Calu3 (cell line): ENCODE measurements around the gene SRSF3. TPM values are rescaled to one million over a fixed set of nuclear protein-coding genes. Genes with fewer than 3 reads are reported as not detected.
"Not testable (repeated sequence)": the region's sequence is repeated elsewhere in the genome, so short reads cannot be mapped to it uniquely, and the experiment has no call there.

Experiments
- BruUV-seq: library from RNA; stranded (reverse); fragments of 400-500 nt; replicated peaks from 2 replicates; lab custom pipeline; 2021; lab: Mats Ljungman, UMichigan
- CTCF ChIA-PET: fragments of 300-600 bp; sonication (Branson Sonifier 250); formaldehyde crosslinking; loops from one replicate; lab custom pipeline; 2022; ENCODE audit warnings: antibody characterized with exemption; lab: Charles Lee
- DNase-seq: peaks from one replicate; pipeline ENCODE4 v3.0.0; 2022
- H3K27ac Mint-ChIP-seq: one replicate; pipeline ENCODE4 v1.8.0; 2022; ENCODE audit warnings: mixed read lengths; ENCODE audit not compliant: unreplicated experiment
- H3K27me3 Mint-ChIP-seq: one replicate; pipeline ENCODE4 v1.8.0; 2022; ENCODE audit warnings: mixed read lengths; ENCODE audit not compliant: unreplicated experiment
- H3K36me3 Mint-ChIP-seq: one replicate; pipeline ENCODE4 v1.8.0; 2022; ENCODE audit warnings: mild to moderate bottlenecking, moderate library complexity, mixed read lengths; ENCODE audit not compliant: insufficient read depth, unreplicated experiment
- H3K4me1 Mint-ChIP-seq: one replicate; pipeline ENCODE4 v1.8.0; 2022; ENCODE audit warnings: mild to moderate bottlenecking, low read depth, mixed read lengths; ENCODE audit not compliant: unreplicated experiment
- H3K4me3 Mint-ChIP-seq: one replicate; pipeline ENCODE4 v1.8.0; 2022; ENCODE audit warnings: mild to moderate bottlenecking, low read depth, moderate library complexity, mixed read lengths; ENCODE audit not compliant: unreplicated experiment
- H3K9me3 Mint-ChIP-seq: one replicate; pipeline ENCODE4 v1.8.0; 2022; ENCODE audit warnings: low read depth, mixed read lengths; ENCODE audit not compliant: unreplicated experiment
- intact Hi-C: fragments of 100-400 bp; cut with micrococcal nuclease; formaldehyde crosslinking; loops from one replicate; pipeline ENCODE4 v1.10.0; 2022; ENCODE audit not compliant: unreplicated experiment
- total RNA-seq: library from RNA; stranded (reverse); gene quantifications from 2 replicates; pipeline ENCODE4 v1.2.3, GENCODE V29; 2022
- TF ChIP-seq, protein P1 (sequence below): fragments of 200-600 bp; IDR thresholded peaks from one replicate; pipeline ENCODE4 v1.8.0; 2022; ENCODE audit warnings: antibody characterized with exemption; ENCODE audit not compliant: unreplicated experiment

SRSF3 gene
- total RNA-seq, 1 experiment from 2014 or later = 370 TPM

DNA sequence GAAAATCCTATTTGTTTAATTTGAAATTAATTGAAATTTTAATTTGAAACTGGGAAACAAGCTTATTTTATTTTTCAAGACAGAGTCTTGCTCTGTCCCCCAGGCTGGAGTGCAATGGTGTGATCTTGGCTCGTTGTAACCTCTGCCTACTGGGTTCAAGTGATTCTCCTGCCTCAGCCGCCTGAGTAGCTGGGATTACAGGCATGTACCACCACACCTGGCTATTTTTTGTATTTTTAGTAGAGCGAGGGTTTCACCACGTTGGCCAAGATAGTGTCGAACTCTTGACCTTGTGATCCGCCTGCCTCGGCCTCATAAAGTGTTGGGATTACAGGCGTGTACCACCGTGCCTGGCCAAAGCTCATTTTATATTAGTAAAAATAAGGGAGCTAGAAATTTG lies 4.2 kb downstream of the SRSF3 start:
- Mint-ChIP-seq H3K36me3 (peaks cover 100% of the 10 kb centered on the region), H3K27me3 (peaks cover 14% of the 10 kb centered on the region), H3K4me1 (peaks cover 35% of the 10 kb centered on the region), H3K4me3 (peak overlapping the region; percentile 80), H3K27ac (peak overlapping the region; percentile 24), H3K9me3 (no peaks in the 10 kb centered on the region)
- no TSS peak for BruUV-seq
- intact Hi-C loops = no loop called here
- DNase-seq = no peak
- CTCF ChIA-PET = interaction anchor here (0.6 to 2.4 kb wide), 4 partner anchors 17 to 240 kb away, joined by 3 to 6 read pairs (median 4); no protein-coding TSS in a partner anchor
- TF ChIP-seq, protein P1, sequence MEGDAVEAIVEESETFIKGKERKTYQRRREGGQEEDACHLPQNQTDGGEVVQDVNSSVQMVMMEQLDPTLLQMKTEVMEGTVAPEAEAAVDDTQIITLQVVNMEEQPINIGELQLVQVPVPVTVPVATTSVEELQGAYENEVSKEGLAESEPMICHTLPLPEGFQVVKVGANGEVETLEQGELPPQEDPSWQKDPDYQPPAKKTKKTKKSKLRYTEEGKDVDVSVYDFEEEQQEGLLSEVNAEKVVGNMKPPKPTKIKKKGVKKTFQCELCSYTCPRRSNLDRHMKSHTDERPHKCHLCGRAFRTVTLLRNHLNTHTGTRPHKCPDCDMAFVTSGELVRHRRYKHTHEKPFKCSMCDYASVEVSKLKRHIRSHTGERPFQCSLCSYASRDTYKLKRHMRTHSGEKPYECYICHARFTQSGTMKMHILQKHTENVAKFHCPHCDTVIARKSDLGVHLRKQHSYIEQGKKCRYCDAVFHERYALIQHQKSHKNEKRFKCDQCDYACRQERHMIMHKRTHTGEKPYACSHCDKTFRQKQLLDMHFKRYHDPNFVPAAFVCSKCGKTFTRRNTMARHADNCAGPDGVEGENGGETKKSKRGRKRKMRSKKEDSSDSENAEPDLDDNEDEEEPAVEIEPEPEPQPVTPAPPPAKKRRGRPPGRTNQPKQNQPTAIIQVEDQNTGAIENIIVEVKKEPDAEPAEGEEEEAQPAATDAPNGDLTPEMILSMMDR = no peak

DNA sequence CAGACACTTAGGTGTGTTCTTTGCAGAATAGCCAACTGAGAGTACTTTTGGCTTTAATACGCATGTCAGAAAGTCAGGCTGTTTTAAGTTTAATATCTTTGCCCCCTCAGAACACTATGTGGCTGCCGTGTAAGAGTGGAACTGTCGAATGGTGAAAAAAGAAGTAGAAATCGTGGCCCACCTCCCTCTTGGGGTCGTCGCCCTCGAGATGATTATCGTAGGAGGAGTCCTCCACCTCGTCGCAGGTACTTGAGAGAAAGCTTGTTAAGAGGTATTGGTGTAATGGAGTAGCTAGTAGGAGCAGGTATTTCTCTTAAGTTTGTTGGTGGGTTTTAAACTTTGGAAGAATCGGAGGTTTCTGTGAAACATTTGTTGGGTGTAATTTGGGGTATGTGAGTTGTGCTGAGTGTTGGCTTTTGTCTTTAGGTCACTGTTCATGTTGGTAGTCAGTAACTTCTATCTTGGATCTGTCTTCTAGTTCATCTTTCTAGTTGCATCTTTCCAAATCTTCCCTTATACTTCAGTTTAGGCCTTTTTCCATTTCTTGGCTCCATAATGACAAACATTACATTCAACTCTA lies 4.7 kb downstream of the SRSF3 start:
- CTCF ChIA-PET = interaction anchor here (0.6 to 2.4 kb wide), 3 partner anchors 16 to 59 kb away, joined by 3 to 6 read pairs (median 5); no protein-coding TSS in a partner anchor

DNA sequence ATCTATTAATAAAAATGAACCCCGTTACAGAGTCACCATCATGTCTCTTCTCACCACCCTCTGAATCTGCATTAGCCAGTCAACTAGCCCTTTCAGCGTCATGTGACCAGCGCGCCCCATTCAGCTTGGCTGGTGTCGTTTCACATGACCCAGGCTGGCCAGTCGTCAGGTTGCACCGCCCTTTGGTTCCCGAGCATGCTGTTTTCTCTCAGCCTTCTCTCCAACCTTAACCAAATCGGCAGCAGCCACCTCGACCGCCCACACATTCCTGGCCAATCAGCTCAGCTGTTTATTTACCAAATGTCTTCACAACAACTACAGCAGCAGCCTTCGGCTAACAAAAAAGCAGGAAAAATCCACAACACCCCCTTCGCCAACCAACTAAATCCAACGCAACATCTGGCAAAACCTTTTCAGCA lies 5.6 kb downstream of the SRSF3 start:
- no peaks in the 10 kb centered on the region for H3K9me3 Mint-ChIP-seq
- CTCF ChIA-PET = interaction anchor here (0.6 to 1.0 kb wide), 2 partner anchors 9 to 45 kb away, joined by 3 read pairs; no protein-coding TSS in a partner anchor
- intact Hi-C loops = no loop called here

More for the DNA sequence above, 4.7 kb downstream of the SRSF3 start:
- Mint-ChIP-seq H3K27me3 (peaks cover 10% of the 10 kb centered on the region), H3K4me1 (peaks cover 30% of the 10 kb centered on the region), H3K4me3 (peak overlapping the region; percentile 80), H3K36me3 (peaks cover 100% of the 10 kb centered on the region), H3K9me3 (no peaks in the 10 kb centered on the region), H3K27ac (peak overlapping the region; percentile 24)
- intact Hi-C loops = no loop called here
- no peak for DNase-seq
- TF ChIP-seq, protein P1 = no peak
- no TSS peak for BruUV-seq

DNA sequence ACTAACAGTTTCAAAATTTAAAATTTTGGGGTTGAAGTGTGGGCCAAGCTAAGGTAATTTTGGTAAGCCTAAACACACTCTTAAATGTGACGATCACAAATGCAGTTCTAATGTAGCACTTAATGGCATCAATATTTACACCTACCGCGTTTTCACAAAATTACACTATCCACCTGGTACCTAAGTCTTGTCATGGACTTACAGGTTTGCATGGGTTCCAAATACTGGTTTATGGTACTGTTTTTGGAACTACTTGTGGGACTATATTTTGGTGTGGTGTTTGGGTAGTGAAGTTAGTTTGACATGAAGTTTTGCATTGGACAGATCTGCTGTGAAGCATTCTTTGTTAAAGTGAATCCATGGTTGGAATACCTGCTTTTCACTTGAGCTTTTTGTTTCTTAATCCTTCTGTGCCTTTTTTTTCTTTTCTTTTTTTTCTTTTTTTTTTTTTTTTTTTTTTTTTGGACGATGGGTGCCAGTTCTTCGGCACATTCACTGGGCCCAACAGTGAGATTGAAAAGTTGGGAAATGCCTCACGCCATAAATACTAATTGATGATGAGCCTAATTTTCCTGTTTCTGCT lies 6.5 kb downstream of the SRSF3 start:
- Mint-ChIP-seq H3K36me3 (peaks cover 100% of the 10 kb centered on the region), H3K4me3 (peak overlapping the region; percentile 80), H3K27me3 (no peaks in the 10 kb centered on the region), H3K27ac (peak overlapping the region; percentile 24), H3K4me1 (peaks cover 22% of the 10 kb centered on the region), H3K9me3 (no peaks in the 10 kb centered on the region)
- TF ChIP-seq, protein P1 = no peak
- BruUV-seq = no TSS peak
- no peak for DNase-seq
- CTCF ChIA-PET = interaction anchor here (0.6 to 1.0 kb wide), 5 partner anchors 8 to 634 kb away, joined by 3 to 5 read pairs (median 3); partner anchors contain the start of gene CDKN1A
- intact Hi-C loops = no loop called here

More for the DNA sequence above, 5.6 kb downstream of the SRSF3 start:
- Mint-ChIP-seq H3K4me3 (peak overlapping the region; percentile 80), H3K4me1 (peaks cover 22% of the 10 kb centered on the region), H3K27me3 (peaks cover under 1% of the 10 kb centered on the region), H3K27ac (peak overlapping the region; percentile 24), H3K36me3 (peaks cover 100% of the 10 kb centered on the region)
- peak; percentile 52 for DNase-seq
- TF ChIP-seq, protein P1 = no peak
- BruUV-seq = no TSS peak

DNA sequence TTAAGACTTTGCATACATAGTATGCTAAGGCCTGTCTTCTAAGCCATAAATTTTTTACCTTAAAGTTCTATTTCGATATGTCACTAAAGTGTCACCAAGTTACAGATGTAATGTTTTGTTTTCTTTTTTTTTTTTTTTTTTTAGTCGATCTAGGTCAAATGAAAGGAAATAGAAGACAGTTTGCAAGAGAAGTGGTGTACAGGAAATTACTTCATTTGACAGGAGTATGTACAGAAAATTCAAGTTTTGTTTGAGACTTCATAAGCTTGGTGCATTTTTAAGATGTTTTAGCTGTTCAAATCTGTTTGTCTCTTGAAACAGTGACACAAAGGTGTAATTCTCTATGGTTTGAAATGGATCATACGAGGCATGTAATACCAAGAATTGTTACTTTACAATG lies 7.7 kb downstream of the SRSF3 start:
- Mint-ChIP-seq H3K4me1 (peaks cover 22% of the 10 kb centered on the region), H3K36me3 (peaks cover 100% of the 10 kb centered on the region)
- BruUV-seq, H3K4me3 Mint-ChIP-seq, H3K27me3 Mint-ChIP-seq, CTCF ChIA-PET, intact Hi-C loops, DNase-seq, H3K27ac Mint-ChIP-seq, H3K9me3 Mint-ChIP-seq: not testable (repeated sequence)
